Measurements from ENCODE around the gene PLA2G5.
"Not testable (repeated sequence)": the region's sequence is repeated elsewhere in the genome, so short reads cannot be mapped to it uniquely, and the experiment has no call there.

The PLA2G5 gene

DNA sequence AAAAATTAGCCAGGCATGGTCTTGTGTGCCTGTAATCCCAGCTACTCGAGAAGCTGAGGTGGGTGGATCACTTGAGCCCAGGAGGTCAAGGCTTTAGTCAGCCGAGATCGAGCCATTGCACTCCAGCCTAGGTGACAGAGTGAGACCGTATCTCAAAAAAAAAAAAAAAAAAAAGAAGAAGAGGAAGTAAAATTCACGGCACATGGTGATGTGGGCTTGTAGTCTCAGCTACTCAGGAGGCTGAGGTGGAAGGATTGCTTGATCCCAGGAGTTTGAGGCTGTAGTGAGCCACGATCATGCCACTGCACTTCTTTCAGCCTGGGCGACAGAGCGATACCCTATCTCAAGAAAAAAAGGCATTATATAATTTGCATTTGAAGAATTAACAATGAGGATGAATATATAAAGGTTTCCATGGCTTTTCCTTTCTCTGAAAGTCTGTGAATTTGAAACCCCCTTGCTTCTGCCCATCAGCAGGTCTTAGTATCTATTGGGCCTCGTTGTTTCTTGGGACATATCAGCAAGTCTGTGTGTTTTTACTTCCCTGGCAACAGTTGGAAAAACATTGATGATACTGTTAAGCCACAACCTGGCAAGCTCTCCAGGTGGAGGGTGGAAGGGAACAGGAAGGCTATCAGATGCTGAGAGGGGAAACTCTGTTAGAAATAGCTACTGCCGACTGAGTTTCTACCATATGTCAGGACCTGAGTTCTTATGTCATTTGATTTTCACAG, 53.9 kb downstream of the PLA2G5 start:
- no peak for DNase-seq

DNA sequence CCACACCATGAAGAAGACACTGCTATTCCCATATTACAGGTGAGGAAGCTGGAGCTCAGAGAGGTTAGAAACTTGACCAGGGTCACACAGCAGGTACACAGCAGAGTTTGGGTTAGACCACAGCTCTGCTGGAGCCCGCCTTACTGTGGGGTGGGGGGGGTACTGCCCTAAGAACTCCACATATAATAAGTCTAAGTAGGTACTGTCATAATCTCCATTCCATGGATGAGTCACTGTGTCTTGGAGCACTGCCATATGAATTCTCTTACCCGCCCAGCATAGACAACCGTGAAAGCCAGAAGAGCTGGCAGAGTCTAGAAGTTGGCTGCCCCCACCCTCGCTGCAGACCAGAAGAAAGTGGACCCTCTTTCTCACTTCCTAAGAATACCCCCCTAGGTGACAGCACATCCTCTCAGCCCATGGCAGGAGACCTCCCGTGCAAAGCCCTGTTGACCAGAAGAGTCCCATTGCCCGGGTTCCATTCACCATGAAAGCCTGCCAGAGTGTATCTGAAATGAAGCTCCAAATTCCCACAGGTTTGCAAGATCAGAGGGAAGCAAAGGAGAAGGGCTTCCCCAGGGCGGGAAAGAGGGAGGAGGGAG, 54.6 kb downstream of the PLA2G5 start:
- DNase-seq, result no peak

DNA sequence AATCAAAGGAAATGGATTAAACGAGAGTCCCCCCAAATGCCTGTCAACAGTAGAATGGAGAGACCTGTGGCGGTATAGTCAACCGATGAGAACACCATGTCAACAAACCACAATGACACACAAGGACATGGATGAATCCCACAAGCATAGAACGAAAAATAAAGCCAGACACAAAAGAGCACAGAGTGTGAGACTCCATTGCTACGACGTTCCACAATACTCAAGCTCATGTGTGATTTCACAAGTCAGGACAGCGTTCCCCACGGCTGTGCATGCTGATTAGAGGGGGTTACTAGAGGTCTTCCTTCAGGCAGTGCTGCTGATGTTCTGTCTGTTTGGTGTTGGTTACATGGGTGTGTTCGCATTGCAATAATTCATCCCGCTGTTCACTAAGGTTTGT, 55.1 kb downstream of the PLA2G5 start:
- no peak for DNase-seq

DNA sequence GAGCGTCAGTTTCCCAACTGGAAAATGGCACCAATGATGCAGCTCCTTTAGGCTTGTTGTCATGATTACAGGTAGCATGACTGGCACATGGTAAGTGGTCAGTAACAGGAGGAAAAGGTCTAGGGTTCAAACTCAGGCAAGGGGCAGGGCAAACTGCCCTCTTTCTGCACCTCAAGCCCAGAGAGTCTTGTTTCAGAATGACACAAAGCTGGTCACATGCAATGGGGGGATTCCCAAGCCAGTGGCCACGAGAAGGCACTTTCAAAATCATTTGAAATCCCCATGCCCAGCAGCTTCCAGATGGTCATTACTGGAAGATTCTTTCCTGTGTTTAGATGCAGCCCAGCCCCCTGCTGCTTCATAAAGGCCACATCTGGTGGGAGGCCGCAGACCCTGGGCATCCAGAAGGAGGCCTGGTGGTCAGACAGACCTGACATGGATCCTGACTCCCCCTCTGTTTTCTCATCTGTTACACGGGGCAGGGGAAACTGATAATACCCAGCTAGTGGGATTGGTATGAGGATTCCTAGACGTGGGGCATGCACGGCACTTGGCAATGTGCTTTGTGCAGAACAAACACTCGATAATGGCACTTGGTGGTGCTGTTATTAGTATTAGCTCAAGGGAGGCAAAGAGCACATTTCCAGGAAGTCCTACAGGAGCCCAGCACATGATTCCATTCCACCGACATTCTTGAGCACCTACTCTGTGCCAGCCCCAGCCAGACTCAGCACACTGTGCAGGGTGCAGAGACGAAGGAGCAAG, 56.2 kb downstream of the PLA2G5 start:
- no peak for DNase-seq

DNA sequence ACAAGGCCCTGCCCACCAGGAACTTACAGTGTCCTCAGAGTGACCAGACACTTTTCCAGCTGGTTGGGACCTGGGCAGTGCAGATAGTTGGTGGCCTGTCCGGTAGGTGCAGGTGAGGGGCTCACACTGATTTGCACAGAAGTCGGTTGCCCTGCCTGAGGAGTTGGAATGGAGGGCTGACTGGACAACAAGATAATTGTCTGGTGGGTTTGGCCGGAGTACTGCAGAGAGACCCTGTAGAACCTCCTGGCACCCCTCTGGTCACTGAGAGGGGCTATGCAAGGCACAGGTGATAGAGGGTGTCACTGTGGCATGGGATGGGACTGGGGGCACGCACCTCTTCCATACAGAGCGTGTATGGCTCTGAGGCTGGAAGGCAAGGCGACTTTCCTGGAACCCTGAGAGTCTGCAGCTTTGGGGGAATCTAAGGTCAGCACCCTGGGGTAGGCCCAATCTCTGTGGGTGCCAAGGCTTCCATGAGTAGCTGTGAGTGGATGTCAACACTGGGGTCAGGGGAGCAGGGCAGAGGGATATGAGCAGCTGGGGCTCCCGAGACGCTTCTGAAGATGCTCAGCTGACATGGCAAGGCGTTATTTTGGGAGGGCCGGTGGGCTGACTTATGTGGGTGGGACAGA, 56.9 kb downstream of the PLA2G5 start:
- no peak for DNase-seq

DNA sequence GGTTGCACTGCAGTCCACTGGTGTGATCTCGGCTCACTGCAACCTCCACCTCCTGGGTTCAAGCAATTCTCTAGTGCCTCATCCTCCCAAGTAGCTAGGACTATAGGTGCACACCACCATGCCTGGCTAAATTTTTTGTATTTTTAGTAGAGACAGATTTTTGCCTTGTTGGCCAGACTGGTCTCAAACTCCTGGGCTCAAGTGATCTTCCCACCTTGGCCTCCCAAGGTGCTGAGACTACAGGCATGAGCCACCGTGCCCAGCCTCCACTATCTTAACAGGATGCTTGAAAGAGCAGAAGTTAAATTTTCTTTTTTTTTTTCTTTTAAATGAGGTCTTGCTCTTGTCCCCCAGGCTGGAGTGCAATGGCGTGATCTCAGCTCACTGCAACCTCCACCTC, 60.5 kb downstream of the PLA2G5 start:
- not testable (repeated sequence) for DNase-seq

DNA sequence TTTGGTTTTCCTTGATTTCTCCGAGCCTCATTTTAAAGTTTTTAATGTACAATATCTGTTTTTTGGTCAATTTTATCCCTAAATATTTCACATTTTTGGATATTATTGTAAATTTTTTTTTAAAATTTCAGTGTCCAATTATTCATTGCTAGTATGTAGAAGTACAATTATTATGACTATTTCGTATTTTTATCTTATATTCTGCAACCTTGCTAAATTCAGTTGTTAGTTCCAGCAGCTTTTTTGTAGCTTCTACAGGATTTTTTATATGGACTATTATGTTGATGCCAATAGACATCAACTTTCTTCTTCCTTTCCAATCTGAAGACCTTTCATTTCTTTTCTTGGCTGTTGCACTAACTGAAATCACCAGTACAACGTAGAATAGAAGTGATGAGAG, 65.0 kb downstream of the PLA2G5 start:
- DNase-seq, result no peak

DNA sequence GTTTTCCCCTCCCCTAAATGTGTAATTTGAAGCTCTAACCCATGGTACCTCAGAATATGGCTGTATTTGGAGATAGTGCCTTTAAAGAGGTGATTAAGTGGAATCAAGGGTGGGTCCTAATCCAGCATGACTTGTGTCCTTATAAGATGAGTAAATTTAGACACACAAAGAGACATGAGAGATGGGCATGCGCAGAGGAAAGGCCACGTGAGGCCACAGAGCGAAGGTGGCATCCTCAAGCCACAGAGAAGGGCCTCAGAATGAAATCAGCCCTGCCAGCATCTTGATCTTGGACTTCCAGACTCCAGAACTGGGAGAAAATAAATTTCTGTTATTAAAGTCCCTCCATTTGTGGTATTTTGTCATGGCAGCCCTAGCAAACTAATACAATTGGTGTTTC, 66.3 kb downstream of the PLA2G5 start:
- DNase-seq, result no peak

DNA sequence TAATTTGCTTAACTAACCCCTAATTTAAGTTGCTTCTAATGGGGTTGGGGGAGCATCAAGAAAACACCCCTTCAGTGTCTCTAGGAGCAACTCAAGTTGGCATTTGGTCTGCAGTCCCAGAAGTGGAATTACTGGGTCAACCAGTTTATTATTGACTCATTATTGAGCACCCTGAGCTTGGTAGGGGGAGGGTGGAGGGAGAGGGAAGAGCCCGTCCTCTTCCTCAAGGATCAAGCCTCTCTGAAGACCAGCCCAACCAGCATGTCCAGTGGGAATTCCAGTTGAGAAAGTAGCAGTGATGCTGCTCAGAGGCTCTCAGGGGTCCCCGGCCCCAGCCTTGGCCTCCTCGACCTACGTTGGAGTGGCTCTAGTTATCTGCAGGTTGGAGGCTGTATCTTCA, 67.1 kb downstream of the PLA2G5 start:
- no peak for DNase-seq

DNA sequence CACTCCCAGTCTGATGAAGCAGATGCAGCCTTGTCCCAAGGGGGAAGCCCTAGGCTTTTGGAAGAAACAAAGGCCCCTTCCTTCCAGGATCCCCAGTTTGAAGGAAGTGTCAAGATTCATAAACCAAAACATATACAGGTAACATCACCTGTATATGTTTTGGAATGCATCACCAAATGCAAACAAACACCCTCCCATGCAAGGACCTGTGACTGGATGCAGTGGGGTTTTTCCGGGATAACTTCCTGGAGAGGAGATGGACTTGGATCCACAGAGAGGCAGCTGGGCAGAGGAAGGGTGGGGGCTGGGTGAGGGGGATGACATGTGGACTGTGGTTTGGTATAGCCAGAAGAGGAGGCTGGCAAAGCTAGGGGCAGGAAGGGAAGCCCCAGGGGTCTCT, 67.6 kb downstream of the PLA2G5 start:
- no peak for DNase-seq

DNA sequence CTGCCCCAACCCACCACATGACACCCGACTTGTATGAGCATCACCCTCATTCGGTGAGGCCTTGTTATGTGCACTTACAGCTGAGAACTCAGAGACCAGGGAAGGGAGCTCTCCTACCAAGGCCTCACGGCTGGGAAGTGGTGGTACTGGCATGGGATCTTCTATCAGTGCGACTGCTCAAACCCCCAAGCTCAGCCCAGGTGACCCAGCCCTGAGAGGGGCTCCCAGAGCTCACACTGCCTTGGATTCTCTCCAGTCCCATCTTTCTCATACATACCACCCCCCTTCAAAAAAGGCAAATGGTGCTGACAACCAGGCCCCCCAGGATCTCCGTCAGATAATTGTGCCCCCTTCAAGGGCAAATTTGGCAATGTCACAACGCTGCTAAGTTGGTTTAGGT, 68.4 kb downstream of the PLA2G5 start:
- DNase-seq, result no peak

DNA sequence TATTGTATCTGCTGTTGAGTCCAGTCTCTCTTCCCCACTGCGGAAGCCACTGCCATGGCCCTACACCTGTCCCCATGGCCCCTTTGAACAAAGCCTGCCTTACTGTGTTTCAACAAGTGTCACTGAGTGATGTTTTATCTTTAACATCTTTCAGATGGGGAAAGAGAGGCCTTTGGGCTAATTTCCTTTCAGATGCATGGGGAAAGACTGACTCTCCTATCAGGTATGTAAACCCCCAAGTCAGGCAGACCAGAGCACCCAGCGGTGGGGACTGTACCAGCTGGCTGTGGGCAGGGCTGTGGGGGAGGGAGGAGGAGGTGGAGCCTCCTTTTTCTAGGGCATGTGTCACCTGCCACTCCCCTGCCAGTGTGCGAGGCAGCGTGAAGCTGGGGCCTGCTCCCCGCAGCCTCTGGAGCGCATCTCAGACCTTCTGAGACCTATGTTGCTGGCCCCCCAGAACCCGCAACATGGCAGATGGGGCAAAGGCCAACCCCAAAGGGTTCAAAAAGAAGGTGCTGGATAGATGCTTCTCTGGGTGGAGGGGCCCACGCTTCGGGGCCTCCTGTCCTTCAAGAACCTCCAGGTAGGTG, 69.1 kb downstream of the PLA2G5 start, which contains the start of gene PLA2G2F:
Gene PLA2G2F, plus strand, starts transcription at position 363 of the 590 bp plus-strand sequence. Its CDS starts 105 bp downstream, at position 468.
- no peak for DNase-seq

DNA sequence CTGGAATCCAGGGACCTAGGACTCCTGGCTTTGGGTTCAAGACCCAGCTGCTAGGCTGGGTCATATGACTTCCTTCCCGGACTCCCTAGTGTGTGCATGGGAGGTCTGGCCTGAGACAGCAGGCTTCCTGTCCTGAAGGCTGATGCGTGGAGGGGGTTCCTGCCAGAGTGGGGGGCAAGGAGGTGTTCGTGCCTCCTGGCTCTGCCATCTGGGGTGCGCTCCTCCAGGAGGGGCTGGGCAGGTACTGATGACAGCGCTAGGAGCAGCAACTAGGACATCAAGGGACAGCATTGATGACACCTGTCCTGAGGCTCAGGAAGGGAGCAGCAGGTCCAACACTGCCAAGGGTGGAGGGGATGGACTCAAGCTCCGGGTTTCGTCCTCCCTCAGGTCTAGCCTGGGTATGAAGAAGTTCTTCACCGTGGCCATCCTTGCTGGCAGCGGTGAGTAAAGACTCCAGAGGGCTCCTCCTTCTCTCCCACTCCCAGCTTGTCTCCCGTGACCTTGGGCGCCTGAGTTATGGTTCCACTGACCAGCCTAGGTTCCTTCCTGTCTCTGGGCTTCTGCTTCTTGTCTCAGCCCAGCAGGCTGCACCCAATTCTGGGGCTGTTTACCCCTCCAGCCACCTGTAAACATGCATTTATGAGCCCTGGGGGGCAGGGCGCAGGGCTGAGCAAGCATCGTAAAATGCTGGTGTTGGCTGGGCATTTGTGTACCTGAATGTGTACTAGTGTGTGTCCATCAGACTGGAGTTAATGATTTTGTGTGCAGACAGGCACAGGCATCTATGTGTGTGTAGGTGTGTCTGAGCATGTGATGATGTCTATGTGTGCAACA, 70.0 kb downstream of the PLA2G5 start:
- DNase-seq, result no peak

DNA sequence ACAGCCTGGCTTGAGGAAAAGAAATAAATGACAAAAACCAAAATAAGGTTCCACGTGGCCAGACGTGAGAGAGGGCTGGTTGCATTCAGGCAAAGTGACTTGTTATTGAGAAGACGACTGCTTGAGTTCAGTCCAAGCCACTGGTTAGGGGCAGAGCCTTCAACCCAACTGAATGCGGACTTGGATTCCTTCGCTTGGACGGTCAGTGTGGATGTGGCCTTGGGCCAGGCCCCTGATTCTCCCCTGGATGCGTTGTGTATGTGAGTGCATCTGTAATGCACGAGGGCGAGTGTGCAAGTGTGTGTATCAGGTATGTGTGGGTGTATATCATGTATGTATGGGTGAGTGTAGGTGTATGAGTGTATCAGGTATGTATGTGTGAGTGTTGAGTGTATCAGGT, 71.0 kb downstream of the PLA2G5 start:
- DNase-seq, result no peak

DNA sequence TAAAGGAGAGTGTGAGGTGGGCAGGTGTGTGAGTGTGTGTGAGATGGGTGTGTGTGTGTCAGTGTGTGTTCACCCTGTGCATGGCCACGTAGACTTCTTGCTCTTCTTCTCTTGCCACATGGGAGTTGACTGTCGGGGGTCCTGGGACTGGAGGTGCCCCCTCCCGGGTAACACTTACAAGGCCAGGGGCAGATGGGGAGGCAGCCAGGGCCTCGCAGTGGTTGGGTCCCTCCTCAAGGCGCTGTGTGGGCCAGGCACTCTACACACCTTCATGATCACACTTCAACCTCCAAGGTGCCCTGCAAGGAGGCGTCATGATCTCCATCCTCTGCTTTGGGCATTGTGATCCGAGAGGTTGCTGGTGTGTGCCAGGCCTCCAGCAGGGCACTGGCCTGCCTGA, 71.5 kb downstream of the PLA2G5 start:
- DNase-seq, result no peak
